NK-92 treated with Interleukin-12 subunit alpha and Interleukin-12 subunit beta, amount 100 ng/mL, for 24 hours (cell line): Measurements from ENCODE around the gene DNPEP.
A peak's percentile ranks its signal among the peaks of the same experiment; 100 is the strongest.
"Not testable (repeated sequence)": the region's sequence is repeated elsewhere in the genome, so short reads cannot be mapped to it uniquely, and the experiment has no call there.

Experiments
- DNase-seq: peaks from one replicate; lab custom pipeline; 2025; lab: John Stamatoyannopoulos, UW

The DNPEP gene

DNA sequence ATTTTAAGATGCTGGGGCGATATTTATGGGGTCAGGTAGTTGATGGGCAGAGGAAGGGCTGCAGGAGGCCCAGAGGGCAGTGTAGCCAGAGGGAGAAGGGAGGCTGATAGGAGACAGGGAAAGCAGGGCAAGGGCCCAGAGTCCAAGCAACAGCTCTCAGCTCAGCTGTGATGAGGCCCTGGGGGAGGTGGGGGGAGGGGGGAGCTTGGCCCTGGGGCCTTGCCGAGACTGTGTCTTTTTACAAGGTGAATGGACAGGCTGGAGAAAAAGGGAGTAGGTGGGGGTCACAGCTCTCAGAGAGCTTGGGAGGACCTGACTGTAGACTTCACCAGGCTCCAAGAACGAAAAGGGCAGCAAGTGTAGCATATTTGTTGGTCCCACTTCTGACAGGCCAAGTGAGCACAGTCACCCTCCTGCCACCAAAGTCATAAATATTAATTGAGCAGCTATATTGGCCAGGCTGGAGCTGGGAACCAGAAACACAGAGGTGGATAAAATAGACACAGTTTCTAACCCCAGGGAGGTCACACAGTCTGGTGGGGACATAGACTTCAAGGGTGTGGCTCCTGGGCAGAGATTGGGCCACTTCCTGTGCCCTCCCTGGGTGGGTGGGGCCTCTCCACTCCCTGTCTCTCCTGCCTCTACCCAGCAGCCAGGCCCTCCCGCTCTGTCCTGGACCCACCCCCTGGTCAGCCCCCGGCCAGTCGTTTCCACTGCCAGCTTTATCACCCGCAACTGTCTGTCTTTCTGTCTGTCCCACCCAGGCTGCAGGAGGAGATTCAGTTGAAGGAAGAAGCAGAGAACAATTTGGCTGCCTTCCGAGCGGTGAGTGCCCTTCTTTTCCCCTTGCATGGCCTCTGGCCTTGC is 31.9 kb upstream of the DNPEP start:
- DNase-seq = no peak

DNA sequence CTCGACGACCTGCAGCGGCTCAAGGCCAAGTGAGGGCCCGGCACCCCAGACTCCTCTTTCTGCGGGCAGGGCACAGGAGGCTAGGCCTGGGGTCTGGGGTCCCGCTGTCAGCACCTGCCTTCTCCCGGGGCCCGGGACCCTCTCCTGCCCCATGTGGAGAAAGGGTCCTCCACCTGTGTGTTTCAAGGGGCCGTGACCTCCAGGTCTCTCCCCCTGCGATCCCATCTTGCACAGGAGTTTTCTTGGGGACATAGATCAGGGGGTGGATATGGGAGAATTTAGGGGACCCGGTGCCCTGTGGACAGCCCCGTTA is 31.3 kb upstream of the DNPEP start:
- no peak for DNase-seq

DNA sequence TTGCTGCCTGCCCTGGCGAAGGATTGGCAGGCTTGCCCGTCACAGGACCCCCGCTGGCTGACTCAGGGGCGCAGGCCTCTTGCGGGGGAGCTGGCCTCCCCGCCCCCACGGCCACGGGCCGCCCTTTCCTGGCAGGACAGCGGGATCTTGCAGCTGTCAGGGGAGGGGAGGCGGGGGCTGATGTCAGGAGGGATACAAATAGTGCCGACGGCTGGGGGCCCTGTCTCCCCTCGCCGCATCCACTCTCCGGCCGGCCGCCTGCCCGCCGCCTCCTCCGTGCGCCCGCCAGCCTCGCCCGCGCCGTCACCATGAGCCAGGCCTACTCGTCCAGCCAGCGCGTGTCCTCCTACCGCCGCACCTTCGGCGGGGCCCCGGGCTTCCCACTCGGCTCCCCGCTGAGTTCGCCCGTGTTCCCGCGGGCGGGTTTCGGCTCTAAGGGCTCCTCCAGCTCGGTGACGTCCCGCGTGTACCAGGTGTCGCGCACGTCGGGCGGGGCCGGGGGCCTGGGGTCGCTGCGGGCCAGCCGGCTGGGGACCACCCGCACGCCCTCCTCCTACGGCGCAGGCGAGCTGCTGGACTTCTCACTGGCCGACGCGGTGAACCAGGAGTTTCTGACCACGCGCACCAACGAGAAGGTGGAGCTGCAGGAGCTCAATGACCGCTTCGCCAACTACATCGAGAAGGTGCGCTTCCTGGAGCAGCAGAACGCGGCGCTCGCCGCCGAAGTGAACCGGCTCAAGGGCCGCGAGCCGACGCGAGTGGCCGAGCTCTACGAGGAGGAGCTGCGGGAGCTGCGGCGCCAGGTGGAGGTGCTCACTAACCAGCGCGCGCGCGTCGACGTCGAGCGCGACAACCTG is 30.7 kb upstream of the DNPEP start, which contains the start of gene DES:
Gene DES, plus strand, starts transcription at position 223 of the 857 bp plus-strand sequence. Its CDS starts 86 bp downstream, at position 309.
- DNase-seq = no peak

DNA sequence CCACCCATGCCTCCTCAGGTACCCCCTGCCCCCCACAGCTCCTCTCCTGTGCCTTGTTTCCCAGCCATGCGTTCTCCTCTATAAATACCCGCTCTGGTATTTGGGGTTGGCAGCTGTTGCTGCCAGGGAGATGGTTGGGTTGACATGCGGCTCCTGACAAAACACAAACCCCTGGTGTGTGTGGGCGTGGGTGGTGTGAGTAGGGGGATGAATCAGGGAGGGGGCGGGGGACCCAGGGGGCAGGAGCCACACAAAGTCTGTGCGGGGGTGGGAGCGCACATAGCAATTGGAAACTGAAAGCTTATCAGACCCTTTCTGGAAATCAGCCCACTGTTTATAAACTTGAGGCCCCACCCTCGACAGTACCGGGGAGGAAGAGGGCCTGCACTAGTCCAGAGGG is 29.7 kb upstream of the DNPEP start:
- no peak for DNase-seq

DNA sequence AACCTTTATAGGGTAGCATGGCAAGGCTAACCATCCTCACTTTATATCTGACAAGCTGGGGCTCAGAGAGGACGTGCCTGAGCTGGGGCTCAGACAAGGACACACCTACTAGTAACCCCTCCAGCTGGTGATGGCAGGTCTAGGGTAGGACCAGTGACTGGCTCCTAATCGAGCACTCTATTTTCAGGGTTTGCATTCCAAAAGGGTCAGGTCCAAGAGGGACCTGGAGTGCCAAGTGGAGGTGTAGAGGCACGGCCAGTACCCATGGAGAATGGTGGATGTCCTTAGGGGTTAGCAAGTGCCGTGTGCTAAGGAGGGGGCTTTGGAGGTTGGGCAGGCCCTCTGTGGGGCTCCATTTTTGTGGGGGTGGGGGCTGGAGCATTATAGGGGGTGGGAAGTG is 29.2 kb upstream of the DNPEP start:
- DNase-seq = no peak

DNA sequence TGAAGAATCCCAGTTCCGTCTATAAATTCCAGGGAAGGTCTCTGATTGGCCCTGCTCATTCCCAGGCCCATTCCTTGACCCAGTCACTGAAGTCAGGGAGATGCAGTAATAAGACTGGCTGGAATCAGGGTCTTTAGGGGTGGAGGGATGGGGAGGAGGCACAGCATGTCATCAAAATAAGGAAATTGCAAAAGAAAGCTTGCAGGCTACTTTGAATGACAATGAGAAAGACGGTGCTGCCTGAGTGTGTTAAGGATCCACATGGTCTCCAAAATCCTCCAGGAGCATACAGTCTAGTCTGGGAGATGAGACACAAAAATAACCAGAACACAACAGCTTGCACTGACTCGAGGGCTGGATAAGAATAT is 28.5 kb upstream of the DNPEP start:
- DNase-seq = no peak

DNA sequence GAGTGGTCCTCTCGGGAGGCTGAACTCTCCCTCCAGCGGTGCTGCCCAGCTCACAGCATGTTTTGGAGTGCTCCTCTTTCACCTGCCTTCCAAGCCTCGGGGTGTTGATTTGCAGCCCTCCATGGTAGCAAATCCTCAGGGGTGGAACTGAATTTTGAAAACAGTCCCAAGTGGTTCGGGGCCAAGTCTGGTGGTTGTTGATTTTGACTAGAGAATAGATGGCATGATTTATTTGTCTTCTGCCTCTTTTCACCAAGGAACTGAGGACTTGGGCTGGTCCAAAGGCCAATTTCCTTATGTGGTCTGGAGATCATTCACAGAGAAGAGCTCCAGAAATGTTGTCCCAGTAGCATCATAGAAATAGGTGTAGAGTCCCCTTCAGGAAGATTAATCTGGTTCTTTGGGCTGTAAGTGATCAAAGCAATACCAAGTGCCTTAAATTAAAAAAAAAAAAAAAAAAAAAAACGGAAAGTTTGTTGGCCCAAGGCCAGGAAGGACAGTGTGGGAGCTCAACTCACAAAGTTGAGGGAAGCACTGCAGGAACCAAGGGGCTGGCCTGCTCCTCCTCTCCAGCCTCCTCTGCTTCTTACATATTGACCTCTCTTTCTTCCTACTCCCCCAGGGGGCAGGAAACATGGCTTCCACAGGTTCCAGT is 28.0 kb upstream of the DNPEP start:
- no peak for DNase-seq

DNA sequence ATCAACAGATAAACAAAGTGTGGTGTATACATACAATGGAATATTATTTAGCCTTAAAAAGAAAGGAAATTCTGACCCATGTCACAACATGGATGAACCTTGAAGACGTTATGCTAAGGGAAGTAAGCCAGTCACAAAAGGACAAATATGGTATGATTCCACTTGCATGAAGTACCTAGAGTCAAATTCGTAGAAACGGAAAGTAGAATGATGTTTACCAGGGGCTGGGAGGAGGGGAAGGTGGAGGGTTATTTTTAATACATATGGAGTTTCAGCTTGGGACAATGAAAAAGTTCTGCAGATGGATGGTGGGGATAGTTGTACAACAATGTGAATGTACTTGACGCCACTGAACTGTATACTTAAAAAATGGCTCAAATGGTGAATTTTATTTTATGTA is 27.1 kb upstream of the DNPEP start:
- DNase-seq = no peak

DNA sequence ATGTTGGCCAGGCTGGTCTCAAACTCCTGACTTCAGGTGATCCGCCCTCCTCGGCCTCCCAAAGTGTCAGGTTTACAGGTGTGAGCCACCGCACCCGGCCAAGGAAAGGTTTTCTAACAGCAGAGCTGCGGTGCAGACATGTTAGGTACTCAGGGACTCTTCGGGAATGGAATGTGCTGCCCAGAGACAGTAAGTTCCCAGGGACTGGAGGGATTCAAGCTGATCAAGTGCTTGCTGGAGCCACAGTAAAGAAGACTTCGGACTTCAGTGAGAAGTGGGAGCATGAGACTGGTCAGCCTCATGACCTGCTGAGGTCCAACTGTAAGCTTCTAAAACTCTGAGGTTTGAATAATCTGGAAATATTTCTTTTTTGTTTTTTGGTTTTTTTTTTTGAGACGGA is 22.7 kb upstream of the DNPEP start:
- DNase-seq = no peak

DNA sequence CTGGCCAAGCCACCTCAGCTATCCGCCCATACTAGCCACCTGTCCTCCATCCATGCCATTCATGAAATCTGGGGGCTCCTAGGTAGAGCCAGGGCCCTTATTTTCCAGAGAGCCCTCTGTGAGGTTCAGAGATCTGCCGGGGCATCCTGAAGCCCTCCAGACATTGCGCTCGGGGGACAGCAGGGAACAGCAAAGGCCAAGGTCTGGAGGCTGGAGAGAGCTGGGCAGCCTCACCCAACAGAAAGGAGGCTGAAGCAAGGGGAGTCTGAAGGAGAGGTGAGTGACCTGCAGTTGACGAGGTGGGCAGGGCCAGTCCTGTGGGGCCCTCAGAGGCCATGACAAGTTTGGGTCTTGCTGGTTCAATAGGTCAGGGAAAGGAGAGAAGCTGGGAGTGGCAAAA is 21.9 kb upstream of the DNPEP start:
- no peak for DNase-seq

DNA sequence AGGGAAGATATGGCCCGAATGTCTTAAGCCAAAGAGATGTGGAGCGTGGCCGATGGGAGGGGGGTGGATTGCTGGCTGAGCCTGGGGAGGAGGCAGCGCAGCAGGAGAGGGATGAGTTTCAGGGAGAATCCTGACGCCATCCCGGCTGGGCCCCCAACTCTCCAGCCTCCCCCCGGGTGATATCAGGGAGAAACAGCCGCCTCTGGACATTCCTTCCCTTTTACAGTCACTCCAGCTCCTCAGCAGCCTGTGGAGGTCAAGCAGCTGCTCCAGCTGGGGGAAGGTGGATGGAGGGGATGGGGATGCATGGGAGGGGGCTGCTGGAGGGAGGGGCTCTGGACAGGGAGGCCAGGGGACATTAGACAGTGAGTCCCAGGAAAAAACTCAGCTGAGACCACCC is 20.9 kb upstream of the DNPEP start:
- DNase-seq = no peak

DNA sequence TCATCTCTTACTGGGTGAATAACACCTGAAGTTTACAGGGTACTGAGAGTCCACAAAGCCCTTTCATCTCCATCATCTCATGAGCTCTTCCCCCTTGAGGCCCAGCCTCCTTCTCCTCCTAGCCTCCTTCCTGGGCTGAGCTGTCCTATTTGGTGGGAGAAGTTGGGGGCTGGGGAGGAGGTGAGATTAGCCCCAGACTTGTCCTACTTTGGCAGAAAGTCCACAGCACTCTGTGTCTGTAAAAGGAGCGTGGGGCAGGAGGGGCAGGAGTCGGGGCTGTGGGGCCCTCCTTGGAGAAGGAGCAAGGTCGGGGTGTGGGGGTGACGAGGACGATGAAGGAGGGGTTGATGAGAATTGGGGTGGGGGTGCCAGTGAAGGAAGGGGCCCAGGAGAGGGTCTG is 20.5 kb upstream of the DNPEP start:
- DNase-seq = no peak

DNA sequence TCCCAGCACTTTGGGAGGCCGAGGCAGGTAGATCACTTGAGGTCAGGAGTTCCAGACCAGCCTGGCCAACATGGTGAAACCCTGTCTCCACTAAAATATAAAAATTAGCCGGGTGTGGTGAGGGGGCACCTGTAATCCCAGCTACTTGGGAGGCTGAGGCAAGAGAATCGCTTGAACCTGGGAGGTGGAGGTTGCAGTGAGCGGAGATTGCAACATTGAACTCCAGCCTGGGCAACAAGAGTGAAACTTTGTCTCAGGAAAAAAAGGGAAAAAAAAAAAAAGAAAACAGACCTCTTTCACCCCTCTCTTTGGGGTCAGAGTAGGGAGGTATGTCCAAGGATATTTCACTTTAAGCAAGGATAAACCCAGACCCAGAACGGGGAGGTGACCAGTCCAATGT is 19.6 kb upstream of the DNPEP start:
- DNase-seq = not testable (repeated sequence)

DNA sequence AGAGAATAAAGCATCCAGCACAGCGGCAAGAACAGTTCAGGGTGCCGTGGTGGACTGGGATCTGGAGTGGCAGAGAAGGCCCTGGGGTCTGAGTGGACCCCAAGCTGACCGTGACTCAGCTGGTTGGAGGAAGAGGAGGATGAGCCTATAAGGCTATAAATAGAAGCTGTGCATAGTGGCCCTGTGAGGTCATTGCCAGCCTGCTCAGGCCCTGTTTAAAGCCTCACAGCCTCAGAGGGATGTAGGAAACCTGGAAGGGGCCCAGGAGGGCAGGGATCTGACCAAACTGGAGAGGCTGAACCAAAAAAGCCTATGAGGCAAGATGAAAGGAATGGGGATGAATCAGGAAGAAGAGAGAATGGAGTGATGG is 19.1 kb upstream of the DNPEP start:
- no peak for DNase-seq

DNA sequence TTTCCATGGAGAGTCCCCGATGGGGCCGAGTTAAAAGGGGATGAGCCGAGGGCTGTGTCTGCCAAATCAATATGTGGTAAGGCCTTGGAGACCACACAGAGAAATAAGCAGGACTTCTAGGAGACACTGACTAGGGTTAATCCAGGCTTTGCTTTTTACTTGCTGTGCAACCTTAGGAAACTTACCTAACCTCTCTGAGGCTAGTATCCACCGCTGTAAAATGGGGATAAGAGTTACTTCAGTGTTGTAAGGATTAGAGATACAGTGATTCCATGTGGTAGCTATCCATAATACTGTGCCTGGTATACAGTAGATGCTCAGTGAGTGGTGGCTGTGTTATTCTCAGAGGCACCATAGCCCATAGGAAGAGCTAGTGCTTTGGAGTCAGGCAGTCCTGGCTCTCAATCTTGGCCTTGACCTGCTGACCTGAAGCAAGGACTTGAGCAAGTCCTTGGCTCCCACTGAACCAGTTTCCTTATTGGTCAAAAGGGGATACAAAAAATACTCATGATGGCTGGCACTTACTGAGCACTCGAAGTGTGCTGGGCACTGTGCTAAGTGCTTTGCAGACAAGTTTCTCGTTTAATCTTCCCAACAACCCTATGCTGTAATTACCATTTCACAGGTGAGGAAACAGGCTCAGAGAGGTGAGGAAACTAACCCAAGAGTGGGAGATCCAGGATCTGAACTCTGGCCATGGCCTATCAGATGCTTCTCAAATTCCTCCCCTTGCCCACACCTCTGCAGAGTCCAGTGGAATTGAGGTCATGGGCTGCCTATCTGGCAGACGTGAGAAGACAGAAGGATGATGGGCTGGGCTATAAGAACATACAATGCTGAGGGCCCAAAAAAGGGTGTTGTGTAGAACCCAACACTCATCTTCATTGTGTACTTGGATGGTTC is 18.5 kb upstream of the DNPEP start:
- DNase-seq = no peak

DNA sequence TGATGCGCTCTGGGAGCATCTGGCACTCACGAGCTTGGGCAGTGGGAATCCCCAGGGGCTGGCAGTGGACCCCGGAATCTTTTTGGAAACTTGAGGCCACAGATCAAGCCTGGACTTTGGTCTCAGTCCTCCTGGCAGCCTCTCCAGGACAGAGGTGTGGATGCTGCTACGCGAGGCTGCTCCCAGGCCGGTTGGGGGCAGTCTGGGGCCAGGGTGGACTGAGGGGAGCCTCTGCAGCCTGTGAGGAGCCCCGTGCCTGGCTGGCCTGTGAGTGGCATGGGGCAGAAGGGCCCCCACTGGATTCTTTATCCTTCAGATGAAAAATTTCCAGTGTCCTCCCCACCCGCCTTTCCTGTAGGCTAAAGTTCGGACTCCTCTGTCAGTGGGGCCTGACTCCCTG is 17.7 kb upstream of the DNPEP start:
- DNase-seq = no peak

DNA sequence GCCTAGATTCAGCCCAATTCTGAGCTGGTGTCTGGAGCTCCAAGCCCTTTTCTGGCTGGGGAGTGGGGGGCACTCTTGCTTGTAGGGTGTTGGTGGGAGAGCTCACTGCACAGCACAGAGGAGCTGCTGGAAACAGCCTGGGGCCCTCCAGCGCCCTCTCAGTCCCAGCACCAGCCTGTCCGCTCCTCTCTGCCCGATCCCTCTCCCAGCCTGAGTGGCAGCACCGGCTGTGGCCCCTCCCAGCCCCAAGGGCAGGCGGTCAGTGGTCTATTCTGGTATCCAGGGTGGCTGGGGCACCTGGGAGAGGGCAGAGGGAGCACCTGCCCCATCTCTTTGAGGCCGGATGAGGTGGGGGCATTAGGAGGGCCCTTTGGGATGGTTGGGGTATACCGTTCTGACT is 17.2 kb upstream of the DNPEP start:
- no peak for DNase-seq

DNA sequence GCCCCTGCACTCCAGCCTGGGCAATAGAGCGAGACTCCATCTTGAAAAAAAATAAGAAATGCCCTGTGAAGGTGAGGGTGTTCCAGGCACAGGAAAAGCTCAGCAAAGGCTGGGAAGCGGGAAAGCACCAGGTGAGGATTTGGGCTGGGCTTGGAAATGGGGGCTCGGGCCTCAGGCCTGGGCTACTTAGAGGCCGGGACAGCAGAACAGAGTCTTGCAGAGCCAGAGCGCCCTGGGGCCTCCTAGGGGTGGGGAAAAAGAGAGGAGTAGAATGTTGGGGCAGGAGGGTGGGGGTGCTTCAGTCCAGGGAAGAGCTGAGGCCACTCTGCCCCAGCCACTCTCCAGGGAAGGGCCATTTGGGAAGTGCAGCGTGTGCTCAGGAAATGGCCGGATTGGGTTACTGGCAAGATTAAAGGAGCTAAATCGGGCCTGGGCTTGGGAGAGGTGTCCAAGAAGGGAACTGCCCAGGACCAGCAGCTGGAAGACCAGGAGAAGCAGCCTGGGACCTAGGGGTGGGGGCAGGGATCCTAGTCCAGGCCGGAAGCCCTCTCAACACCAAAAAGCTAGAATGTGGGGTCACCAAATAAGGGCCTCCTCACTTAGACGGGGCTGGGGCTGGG is 16.7 kb upstream of the DNPEP start:
- no peak for DNase-seq

DNA sequence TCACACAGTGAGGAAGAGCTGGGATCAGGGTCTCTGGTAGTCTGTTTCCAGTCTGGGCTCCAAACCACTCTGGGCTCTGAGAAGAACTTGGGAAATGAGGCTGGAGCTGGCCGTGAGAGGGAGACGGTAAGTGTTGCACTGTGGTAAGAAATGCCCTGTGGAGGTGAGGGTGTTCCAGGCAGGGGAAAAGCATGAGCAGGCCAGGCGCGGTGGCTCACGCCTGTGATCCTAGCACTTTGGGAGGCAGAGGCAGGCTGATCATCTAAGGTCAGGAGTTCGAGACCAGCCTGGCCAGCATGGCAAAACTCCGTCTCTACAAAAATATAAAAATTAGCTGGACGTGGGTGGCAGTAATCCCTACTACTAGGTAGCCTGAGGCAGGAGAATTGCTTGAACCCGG is 16.1 kb upstream of the DNPEP start:
- no peak for DNase-seq

DNA sequence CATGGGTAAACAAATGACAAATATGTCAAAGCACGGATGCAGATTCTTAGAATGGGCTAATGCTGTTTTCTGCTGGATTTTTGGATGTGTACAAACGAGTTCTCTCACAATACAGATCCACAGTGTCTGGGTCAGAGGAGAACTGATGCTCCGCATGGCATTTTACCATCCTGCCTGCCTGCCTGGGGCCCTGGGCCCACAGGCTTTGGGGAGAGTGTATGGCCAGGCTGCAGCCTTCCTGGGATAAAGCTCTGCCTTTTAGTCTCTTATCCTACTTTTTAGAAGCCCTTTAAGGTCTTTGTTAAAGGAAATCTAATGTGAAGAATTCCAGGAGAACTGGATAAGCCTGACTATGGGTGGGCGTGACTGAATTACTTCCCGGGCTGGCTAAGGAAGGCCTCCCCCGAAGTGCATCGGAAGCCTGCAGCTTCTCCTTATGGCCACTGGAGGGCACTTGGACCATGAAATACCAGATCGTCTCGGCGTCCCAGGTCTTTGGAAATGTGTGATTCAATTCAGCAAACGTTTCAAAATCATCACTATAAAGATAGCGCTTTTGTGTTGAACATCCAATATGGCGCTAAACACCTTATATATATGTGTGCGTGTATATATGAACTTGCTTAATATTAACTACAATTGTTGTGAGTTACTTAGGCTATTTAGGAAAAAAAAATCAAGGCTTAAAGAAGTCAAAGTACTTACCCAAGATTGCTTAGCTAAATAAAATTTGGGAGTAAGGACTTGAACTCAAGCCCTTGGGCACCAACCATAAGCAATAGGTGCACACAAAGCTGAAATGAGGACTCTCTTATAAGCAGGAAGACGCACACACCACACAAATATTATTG is 15.2 kb upstream of the DNPEP start:
- DNase-seq = peak; percentile 23

DNA sequence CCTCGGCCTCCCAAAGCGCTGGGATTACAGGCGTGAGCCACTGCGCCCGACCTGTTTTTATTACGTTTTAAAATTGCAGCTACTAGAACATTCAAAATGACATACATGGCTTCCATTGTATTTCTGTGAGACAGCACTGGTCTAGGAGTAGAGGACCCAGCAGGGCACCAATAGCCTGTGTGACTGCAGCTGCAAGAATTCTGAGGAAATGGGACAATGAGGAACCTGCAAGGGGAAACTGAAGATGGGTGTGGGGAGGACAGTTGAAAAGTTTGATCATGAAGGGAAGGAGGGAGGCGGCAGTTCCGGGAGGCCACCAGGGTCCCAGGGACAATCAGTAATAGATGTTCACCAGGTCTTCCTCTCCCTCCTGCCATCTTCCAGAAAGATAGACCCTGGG is 13.9 kb upstream of the DNPEP start:
- no peak for DNase-seq
